GM18867 (cell line): ENCODE data around the gene PACSIN2.

Experiments used
- ATAC-seq: cut with Tn5 transposase; IDR thresholded peaks from one replicate; pipeline ENCODE4 v1.9.1; 2021; ENCODE audit warnings: mild to moderate bottlenecking, moderate library complexity; ENCODE audit not compliant: unreplicated experiment

The PACSIN2 gene

DNA sequence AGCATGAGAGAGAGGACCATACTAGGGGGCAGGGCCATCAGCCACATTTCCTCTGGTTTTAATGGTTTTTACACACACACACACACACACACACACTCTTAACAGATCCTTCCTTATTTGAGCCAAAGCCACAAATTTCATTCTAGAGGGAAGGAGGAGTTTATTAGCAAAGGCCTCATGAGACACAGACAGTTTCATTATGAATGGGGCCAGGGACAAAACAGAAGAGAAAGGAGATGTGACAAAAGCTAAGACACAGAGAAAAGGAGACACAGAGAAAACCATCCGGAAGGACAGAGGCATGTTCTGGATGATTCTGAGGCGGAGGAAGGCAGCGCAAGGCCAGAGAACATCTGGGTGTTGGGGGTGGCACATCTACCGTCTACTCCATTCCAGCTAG lies 125.6 kb downstream of the PACSIN2 start:
- peak; percentile 49 for ATAC-seq

DNA sequence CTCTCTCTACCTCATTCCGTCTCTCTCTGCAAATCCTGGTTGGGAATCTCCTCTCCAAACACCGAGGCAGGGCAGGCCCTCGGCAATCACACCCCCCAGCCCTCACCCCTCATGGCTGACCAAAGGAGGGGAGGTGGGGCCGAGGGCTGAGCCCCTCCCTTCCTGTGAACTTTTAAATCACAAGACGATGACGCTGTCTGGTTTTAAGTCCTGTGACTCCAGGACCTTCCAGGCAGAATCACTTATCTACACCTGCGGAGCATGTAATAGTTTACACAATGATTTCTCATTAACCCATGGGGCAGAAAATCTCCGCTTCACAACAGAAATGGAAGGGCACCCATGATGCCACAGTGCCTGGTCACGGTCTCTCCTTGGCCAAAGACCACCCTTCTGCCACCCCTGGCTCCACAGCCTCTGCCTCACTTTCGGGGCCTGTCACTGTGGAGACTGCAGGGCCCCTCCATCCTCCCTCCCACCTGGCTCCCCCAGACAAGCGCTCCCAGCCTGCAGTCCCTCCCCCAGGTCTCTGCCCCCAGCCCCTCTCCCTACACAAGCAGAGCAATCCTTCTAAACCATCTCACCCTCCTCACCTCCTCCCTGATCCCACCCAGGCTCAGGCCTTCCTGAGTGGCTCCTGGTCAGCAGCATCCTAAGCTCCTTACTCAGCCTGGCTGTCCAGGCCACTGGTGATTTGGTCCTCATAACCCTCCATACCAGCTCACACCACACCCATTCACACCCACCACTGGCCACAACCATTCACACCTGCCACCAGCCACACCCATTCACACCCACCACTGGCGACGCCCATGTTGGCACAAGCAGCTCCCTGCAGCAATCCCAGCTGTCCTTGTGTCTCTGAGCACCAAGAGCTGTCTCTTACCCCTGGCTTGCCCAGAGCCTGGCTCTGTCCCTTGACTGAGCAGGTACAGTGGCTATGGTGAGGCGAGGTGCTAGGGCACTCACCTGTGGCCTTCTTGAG lies 127.1 kb downstream of the PACSIN2 start:
- ATAC-seq = no peak

DNA sequence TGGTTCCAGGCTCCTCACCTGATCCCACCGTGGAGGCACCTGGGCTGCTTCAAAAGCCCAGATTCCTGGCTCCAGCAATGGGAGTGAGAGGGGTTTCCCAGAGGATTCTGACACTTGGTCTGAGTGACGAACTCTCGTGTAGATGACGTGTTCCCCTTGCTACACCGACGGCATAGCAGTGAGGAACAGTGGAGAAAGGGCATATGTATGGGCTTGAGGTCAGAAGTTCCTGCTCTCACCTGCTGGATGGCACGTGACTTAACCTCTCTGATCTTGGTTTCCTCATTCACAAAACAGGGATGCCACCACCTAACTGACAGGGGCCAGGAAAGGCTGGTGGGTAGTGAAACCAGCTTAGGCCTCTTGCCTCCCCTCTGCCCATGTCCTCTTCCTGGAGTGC lies 127.8 kb downstream of the PACSIN2 start:
- no peak for ATAC-seq

DNA sequence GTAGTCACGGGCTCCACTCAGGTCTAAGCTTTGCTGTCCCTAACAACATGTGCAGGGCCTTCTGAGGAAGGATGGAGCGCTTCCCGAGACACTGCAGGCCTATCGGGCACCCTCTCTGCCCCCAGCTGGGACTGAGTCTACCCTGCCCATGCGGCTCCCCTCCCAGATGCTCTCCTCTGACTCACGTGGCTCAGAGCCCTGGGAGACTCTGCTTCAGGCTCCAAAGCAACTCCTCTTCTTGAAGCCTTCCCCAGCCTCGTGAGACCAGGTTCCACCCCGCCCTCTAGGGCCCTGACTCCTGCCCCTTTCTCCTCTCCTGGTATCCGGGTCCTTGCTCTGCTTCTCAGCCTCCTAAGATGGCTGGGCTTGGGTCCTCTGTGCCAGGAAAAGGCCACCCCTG lies 129.5 kb downstream of the PACSIN2 start:
- ATAC-seq = no peak

DNA sequence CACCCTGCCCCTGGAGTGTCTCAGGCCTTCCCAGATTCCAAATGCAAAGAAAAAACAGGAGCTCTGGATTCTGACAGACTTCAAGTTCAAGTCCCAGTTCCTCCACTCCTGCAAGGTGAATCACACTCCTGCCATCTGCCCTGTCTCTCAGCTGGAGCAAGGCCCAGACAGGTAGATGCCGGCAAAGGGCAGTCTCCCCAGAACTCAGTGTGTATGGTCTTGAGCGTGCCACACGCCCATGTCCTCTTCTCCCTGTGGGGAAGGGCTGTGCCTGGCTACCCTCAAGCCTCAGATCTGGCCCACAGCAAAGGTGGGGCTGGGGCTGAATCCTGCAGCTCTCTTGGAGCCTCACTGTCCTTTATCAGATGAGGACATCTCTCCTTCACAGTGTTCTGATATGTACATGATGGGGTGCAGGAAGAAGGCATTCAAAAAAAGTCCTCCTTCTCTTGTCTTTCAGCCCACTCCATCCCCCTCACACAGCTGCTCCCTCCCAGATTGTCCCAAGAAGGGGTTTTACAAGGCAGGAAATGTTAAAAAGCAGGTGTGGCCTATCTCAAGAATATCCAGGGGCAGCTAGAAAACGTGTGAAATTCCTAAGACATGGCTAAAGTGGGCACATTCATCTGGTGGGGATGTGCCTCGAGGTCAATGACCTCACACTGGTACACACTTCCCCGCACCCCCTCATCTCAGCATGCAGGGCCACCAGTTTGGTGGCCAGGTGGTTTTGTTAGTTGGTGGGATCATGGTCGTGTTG lies 130.2 kb downstream of the PACSIN2 start:
- no peak for ATAC-seq

DNA sequence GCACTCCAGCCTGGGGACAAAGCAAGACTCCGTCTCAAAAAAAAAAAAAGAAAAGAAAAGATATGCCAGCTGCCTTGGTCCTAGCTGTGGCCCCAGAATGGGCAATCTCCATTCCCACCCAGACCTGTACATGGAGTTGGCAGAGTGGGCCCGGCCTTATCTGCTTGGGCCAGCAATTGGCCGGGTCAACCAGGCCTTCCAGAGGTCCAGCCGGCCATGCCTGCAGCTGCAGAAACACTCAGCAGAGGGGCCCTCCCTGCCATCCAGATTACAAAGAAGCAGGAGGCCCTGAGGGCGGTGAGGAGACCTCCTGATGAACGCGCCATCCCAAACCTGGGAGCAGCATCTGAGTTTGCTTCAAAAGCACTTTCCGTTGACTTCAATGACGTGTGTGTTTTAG lies 131.0 kb downstream of the PACSIN2 start:
- ATAC-seq = no peak

DNA sequence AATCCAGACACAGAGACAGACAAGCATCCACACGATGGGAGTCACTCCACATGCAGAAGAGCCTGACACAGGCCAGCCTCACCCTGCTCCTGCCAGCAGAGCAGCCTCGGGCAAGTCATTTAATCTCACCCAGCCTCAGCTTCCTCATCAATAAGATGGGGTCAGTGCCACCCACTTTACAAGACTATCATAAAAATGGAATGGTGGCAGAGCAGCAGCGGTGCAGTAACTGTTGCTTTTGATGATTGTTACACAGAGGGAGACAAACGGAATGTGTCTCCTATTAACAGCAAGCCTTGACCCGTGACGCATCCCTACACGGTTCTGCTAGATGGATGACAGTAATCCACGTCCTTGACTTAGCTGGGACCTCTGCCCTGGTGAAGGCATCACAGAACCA lies 131.8 kb downstream of the PACSIN2 start:
- no peak for ATAC-seq

DNA sequence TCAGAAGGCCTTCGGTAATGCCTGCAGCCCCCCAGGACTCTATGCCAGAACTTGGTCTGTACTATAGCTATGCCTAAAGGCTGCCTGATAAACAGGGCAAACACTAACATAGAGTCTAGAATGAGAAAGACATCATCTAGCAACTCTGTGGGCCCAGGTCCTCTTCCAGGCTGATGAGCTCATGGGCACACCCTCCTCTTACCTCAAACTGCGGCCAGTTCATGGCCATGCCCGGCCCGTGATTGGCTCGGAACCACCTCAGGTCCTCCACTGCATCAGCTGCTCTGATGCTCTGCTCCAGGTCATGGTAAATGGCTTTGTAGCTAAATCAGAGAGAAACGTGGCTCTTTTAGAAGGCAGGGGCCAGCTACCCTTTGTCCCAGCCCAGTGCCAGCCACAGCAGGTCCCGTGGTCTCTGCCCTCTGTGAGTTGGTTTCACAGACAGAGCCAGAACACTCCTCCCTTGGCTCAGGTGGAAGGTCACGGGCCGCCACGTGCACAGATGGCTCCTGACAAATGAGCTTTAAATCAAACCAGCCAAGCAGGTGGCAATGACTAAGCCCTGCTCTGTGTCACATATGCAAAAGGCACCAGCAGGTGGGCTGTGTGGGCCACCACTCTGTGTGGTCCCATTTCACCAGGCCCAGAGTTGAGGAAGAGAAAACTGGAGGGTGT lies 132.8 kb downstream of the PACSIN2 start:
- ATAC-seq = no peak

DNA sequence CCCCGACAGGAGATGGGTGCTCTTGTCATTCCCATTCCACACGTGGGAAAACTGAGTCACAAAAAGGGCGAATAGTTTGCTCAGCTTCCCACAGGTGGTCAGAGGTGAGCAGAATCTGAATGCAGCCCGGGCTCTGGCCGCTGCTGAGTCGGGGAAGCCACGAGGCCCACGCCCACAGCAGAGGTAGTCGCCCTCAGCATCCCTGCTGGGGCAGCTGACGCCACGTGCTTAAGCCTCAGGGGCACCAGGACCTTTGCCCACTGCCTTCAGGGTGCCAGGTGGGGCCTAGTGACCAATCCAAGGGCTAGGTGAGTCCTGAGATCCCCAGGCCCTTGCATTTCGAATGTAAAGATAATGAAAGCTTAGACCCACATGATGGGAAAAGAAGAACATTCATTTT lies 133.7 kb downstream of the PACSIN2 start:
- ATAC-seq = no peak

DNA sequence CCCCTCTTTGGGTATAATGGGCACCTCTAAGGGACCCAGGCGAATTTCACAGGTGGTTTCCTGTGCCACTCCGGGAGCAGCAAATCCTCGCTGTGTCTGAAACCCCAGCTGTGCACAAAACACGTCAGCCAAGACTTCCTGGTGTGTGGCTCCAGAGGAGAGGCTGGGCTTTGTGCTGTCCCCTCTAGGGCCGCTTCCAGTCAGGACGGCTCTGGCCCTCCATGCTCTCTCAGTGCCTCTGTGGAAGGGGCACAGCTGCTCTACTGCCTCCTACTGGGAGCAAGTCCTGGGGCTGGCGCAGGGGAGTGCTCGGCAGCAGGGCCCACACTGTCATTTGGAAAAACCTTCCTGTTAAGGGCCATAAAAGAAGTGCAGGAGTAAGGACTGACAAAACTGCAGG lies 134.1 kb downstream of the PACSIN2 start:
- ATAC-seq = no peak

DNA sequence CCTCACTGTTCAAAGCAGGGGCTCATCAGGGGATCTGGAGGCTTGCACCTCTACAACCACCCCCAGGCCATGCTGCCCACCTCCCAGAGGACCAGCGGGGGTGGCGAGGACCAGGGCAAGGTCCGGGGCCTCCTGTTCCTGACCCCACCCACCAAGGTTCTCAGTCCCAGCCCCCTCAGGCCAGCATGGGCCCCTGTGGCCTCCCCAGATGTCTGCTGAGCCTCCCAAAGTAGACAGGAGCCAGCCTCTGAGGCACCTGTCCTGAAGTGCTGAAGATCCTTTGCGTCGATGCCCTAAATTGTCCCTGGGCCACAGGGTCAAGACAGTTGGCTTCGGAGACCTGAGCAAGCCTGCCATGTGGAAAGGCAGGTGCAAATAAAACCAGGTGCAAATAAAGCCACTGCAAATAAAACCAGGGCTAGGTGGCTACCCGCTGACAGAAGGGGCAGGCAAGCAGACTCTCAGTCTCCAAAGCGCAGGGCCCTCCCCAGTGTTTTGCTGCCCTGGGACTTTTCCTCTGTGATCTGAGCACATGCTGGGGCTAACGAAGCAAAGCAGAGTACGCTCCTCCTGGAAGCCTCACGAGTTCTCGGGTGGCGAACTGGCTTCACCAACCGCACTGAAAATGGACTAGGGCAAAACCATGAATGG lies 135.5 kb downstream of the PACSIN2 start:
- ATAC-seq = no peak

DNA sequence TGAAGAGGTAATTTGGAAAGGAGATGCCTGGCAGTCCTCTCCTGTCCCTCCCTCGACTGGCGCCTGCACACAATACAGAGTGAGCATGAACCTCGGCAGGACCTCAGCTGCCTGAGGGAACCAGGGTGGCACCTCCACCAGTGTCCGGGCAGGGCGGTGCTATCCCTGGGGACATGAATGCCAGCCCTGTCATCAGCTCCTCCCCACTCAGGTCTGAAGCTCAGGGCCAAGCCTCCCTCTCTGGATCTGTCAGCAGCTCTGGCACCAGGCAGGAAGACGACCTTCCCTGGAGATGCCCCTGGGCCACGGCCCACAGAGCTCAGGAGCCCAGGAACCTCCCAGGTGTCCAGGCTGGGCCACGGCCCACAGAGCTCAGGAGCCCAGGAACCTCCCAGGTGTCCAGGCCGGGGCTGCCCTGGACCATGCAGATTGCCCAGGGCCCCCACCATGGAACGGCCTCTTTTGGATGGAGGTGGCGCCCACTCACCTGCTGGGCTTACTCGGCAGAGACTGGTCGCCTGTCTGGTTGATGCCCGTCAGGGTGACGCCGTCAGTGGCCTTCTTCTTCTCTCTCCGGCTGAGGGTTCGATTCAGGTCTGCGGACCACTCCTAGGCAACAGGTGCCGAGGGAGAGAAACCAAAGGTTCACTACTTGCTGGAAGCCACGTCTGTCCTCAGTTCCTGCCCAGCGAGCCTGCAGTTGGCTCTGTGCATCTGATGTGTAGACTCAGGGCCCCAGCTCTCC lies 136.2 kb downstream of the PACSIN2 start:
- ATAC-seq = no peak

DNA sequence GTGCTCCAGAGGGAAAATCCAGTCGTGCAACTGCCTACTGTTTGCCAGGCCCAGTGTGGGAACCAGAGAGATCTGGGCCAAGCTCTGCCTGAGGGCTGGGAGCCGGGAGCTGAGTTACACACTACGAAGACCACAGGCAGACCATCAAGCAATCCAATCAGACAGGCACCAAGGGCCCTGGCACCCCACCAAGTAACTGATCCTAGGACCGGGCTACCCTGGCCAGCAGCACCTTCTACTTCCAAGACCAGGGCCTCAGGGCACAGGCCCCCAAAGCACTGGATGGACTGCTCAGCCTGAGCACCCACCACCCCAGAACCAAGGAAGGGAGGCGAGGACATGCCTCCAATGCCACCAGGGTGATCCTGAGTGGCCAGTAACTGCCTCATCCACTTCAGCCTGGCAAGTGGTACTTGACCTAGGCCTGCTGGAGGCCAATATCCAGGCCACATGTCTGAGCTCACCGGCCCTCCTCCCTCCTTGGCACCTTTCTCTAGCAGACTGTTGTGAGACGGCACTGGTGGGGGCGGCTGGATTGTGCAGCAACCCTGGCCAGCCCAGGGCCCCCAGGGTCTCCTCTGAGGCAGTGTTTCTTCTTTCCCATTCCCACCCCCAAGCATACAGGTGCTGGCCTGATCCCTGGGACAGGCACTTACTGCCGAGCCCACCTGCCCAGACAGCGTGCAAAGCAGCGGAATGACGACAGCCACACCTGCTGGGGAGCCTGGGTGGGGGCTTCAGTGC lies 137.2 kb downstream of the PACSIN2 start:
- no peak for ATAC-seq

DNA sequence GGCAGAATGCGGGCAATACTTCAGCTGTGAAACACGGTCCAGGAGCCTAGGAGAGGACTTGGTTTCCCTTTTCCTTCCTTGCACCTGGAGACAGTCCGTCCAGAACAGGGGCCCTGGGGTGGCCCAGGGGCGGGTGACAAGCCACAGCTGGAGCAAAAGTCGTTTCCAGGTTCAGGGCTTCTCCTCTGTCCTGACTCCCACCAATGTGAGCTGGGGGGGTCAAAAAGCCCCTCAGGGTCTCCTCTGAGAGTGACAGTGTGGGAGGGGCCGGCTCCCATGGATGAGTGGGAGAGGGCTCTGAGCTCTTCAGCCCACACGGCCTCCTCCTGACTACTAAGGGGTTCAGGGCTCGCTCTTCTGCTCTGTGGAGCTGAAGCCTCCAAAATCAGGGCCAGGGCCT lies 137.8 kb downstream of the PACSIN2 start:
- no peak for ATAC-seq

DNA sequence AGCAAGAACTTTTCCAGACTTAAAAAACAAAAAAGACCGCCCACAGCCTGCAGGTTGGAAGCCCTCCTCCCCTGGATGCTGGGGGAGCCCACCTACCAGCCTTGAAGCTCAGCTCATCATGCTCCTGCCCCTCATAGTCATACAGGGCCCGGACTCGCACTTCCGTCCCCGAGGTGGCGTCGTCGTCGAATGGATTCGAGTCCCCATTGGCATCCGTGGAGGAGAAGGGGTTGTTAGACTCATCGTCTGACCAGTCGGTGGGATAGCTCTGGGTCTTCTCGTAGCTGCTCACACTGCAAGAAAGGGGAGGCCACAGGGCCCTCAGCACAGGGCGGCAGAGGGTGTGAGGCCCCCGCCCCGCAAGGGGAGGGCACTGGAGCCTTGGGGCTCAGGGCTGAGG lies 138.9 kb downstream of the PACSIN2 start:
- ATAC-seq = no peak

DNA sequence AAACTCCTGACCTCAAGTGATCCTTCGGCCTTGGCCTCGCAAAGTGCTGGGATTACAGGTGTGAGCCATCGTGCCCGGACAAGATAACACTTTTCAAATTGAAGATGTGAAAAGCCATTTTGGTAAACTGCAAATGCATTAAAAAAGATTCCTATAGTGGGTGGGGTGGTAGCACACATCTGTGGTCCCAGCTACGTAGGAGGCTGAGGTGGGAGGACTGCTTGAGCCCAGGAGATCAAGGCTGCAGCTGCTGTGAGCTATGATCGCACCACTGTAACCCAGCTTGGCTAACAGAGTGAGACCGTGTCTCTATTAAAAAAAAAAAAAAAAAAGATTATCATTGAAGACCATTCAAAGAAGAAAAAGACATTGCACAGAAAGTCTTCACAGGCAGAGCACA lies 140.9 kb downstream of the PACSIN2 start:
- no peak for ATAC-seq

DNA sequence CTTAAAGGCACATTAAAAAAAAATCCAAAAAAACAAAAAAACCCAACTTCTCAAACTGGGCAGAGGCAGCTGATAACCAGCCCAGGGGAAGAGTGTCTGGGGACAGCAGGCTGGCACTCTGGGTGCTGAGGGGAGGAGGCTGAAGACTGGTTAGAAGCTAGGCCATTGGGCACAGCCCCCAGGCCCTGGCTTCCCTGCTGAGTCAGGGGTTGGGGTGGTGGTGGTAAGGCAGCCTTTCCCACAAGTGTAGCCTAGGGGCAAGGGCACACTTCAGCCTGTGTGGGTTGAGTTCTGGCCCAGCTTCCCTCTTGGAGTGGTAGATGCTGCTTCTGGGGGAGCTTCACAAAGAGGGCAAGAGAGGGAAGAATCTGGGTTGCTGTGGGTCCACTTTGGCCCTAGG lies 141.6 kb downstream of the PACSIN2 start:
- no peak for ATAC-seq

DNA sequence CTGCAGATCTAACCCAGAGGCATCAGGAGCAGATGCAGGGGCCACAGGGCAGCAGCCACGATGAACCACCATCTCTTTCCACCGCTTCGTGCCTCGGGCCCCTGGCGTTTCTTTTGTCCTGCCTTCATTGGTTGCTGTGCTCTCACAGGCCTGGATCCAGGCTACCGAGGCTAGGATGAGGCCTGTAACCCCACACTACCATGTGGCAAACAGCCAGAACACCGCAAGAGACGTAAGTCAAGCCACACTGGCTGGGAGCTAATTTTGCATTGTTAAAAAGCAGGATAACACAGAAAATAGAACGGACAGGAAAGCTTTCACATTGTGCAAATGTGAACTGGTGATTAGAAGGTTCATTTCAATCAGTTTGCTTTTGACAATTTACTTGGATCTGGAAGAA lies 142.1 kb downstream of the PACSIN2 start:
- no peak for ATAC-seq

DNA sequence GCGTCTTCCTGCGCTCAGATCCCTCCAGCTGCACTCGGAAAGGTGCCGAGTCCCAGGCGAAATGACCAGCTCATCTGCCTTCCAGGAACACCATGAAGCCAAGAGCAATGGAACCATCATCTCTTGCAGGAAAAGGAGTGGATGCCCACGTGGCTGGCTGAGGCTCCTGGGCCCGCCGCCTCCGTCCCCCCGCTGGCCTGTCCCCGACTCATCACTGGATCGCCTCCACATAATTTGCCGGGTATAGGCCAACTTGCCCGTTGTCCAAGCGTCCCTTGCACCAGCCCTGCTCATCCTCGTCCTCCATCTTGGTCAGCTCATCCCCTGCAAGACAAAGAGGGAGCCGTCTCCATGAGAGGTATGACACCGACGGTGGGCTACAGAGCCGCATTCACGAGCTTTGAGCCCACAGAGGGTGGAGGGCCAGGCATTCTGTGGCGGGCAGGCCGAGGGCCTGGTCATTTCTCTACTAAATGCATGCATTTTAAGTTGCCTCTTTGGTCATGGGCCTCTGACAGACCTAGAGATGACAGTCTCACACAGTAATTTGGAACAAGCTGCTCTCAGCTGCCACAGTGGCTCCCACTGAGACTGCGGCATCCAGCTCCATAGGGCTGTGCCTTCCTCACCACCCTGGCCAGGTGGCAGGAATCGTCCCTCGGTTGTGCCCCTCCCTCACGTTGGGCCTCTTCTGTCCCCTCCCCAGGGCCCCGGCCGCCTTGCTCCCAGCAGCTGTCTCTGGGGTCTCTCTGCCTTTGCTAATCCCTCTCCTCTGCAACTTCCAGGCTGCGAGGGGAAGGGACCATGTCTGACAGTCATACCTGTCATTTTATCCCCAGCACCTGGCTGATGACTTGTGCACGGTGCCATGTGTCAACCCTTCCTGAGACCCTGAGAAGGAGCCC lies 143.6 kb downstream of the PACSIN2 start:
- ATAC-seq = no peak
